ENCODE measurements around the gene GPR62.
"Not testable (repeated sequence)": the region's sequence is repeated elsewhere in the genome, so short reads cannot be mapped to it uniquely, and the experiment has no call there.

GPR62 gene, protein sequence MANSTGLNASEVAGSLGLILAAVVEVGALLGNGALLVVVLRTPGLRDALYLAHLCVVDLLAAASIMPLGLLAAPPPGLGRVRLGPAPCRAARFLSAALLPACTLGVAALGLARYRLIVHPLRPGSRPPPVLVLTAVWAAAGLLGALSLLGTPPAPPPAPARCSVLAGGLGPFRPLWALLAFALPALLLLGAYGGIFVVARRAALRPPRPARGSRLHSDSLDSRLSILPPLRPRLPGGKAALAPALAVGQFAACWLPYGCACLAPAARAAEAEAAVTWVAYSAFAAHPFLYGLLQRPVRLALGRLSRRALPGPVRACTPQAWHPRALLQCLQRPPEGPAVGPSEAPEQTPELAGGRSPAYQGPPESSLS

DNA sequence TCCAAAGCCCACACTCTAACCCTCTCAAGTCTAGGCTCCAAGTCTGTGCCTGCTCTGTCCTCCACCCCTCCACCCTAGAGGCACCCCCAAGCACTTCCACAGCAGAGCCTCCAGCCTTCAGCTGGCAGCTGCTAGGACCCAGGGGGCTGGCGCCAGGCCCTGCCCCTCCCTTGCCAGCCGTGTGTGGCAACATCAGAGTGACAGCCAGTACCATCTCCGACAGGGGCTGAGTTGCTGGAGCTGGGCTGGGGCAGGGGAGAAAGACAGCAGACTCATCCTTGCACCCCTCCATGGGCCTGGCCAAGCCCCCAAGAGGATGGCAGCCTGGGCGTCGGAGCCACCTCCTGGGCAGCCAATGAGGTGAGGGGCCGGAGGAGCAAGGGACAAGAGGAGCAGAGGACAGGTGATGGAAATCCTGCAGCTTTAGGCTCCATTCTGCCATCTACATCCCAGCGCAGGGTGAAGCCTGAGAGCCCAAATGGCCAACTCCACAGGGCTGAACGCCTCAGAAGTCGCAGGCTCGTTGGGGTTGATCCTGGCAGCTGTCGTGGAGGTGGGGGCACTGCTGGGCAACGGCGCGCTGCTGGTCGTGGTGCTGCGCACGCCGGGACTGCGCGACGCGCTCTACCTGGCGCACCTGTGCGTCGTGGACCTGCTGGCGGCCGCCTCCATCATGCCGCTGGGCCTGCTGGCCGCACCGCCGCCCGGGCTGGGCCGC, at the start of gene GPR62:
Gene GPR62 (plus strand): TSS at position 207 of the 718 bp plus-strand sequence. CDS start 272 bp downstream, at position 479.
- DNase-seq = no peak

DNA sequence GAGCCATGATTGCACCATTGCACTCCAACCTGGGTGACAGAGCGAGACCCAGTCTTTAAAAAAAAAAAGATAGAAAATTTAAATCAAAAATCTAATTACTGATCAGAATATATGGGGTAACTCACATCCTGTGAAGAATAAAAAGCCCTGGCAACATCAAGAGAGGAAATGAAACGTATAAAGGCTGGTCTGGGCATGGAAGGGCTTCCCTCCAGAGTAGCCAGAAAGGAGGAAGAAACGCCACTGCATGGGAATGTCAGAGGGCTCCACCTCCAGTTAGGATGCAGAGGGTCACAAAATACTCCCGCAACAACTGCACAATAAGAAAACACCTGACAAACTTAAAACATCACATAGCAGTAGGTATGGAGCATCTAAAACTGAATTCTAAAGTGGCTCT, 47.2 kb upstream of the GPR62 start:
- no peak for DNase-seq

DNA sequence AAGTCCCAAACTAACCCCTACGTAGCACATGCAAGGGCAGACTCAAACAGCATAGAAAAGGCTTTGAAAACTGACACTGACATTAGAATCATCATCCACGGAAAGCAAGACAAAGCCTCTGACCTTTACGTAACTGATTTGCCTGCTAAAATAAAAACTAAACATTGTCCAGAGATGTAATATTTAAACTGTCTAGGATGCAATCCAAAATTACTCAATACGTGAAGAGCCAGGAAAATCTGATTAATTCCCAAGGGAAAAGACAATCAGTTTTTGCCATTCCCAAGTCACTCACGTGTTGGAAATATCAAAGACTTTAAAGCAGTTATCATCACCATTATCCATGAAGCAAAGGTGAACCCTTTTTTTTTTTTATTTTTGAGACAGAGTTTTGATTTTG, 38.8 kb upstream of the GPR62 start:
- no peak for DNase-seq

DNA sequence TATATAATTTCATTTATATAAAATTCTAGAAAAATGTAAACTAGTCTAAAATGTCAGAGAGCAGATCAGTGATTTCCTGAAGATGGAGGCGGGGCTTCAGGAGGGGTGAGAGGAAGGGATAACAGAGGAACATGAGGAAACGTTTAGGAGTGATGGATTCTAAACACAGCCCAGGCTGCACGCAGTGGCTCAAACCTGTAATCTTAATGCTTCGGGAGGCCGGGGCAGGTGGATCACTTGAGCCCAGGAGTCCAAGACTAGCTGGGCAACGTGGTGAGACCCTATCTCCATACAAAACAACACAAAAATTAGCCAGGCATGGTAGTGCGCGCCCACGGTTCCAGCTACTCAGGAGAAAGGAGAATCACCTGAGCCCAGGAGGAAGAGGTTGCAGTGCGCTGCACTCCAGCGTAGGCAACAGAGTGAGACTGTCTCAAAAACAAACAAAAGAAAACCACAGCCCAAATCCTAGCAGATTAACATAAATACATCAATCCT, 34.1 kb upstream of the GPR62 start:
- DNase-seq = no peak

DNA sequence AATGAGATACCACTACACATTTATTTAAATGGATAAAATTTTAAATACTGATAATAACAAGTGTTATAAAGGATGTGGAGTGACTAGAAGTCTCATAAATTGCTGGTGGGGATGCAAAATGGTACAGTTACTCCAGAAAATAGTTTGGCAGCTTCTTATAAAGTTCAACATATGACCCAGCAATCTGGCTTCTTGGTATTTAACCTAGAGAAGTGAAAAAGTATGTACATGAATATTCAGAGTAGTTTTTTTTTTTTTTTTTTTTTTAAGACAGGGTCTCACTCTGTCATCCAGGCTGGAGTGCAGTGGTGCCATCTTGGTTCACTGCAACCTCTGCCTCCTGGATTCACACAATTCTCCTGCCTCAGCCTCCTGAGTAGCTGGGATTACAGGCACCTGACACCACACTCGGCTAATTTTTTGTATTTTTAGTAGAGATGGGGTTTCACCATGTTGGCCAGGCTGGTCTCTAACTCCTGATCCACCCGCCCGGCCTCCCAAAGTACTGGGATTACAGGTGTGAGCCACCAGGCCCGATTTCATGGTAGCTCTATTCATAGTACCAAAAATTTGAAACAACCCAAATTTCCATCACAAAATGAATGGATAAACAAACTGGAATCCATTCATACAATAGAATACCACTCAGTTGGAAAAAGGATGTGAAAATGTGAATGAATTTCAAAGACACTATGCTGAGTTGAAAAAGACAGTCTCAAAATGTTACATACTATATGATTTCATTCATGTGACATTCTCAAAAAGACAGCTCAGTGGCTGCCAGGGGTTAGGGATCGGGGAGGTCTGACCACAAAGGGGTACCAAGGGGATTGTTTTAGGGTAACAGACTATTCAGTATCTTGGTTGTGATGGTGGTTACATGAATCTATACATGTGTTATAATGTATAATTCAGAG, 27.9 kb upstream of the GPR62 start:
- no peak for DNase-seq

DNA sequence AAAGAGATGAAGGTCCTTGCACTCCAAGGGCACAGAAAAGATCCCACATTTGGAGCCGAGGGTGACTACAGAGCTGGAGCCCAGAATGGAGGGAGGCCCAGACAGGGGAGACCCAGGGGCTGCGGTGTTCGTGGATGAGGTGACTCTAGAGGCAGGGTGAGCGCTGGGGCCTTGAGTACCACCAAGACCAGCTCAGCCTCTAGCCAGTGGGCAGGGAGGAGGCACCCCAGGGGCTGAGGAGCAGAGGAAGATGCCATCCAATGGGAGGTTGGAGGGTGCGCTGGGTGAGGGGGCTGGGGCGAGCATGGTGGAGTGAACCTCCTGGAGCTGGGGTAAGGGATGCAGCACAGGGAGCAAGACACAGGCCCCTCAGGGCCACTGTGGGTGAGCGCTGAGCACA, 26.7 kb upstream of the GPR62 start:
- no peak for DNase-seq

DNA sequence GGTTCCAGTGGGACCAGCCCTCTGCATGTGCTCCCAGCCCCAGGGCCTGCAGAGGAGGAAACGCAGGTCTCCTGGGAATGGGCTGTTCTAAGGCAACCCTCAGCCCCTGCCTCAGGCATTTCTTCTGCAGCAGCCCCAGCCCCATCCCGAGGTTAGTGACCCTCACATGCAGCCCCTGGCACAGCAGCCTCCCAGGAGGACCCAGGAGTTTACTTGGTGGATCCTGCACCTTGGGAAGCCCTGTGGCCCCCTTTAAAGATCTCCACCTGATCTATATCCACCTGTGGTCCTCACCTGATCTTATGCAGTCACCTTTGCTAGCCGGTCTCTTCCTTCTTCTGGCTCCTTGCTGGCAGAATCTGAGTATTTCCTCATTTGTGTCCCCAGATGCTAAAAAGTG, 26.2 kb upstream of the GPR62 start:
- DNase-seq = not testable (repeated sequence)

DNA sequence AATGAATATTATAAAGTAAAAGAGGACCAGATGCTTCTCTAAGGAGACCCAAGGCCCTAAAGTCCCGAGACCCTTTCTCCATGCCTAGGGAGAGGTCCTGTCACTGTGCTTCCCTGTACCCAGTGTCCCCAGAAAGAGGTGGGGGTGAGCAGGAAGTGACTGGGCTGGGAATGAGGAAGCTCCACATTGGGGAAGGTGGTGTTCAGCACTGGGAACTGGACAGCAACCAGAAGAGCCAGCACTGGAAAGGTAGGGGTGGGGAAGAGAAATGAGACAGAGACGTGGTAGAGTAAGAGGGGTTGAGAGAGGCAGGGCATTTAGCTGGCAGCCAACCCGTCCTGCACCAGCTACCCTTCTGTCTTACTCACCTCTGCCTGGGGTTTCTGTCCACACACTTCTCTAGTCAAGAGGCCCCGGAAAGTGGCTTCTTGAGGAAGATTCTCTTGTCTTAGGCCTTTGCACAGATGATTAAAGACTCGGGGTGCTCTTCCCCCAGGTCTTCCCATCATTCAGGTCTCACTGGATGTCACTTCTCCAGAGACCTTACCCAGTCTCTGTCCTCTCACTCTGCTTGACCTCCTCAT, 25.7 kb upstream of the GPR62 start:
- DNase-seq = no peak

DNA sequence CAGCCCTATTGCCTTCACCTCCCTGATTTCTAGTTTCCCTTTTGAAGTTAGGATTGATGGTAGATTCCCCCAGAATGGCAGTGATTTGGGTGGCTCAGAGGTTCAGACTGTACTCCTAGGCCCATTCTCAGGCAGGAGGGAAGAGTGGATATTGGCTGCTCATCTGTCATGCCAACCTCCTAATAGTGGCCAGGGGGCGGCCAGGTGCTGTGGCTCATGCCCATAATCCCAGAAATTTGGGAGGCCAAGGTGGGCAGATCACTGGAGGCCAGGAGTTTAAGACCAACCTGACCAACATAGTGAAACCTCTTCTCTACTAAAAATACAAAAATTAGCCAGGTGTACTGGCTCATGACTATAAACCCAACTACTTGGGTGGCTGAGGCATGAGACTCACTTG, 24.7 kb upstream of the GPR62 start:
- no peak for DNase-seq

DNA sequence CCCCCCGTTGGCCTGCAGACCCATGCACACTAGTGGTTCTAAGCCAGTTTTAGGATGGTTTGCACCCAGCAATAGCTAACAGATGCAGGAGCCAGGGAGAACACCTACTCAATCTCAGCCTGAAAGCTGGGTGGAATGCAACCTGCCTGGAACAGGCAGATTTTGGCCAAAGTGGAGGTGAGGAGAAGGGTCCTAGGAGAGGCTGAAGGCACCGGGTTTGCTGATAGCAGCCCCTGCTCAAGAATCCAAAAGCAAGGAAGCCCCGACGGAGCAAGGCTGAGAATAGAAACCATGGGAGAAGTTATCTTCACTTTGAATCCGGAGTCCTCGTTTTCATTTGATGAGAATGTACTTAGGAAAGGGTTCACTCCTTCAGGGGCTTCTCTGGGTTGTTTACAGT, 23.4 kb upstream of the GPR62 start:
- DNase-seq = no peak

DNA sequence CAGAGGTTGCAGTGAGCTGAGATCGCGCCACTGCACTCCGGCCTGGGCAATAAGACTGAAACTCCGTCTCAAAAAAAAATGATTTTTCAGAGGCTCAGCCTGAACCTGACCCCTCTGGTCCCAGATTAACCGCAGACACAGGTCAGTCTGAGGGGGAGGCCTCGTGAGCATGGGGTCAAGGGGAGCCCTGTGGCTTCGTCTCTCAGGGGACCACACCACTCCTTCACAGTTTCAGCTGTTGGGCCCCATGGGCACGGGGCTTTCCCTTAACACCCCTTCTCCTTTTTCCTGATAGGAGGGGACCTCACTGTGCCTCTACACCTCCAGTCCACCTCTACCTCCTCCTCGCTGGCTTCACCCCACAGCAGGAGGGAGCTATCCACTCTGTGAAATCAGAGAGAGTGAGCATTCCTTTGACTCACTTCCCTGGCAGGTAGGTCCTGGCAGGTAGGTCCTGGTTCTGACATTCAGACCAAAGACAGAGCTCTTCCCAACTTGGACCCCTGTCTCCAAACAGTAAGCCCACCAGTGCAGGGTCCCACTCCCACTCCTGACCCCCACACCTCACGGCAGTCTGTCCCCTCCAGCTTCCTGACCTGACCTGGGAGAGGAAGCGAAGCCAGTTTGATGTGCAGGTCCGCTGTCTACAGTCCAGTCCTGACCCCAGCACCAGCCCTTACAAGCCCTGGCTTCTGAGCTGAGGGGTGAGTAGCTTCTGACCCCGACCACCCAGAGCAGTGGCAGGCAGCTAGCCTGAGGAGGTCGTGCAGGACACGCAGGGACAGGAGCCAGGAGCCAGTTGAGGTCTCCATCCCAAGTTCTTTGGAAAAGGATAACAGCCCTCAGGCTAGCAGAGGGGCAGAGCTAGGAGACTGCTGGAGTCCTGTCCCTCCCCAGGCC, 22.5 kb upstream of the GPR62 start:
- no peak for DNase-seq

DNA sequence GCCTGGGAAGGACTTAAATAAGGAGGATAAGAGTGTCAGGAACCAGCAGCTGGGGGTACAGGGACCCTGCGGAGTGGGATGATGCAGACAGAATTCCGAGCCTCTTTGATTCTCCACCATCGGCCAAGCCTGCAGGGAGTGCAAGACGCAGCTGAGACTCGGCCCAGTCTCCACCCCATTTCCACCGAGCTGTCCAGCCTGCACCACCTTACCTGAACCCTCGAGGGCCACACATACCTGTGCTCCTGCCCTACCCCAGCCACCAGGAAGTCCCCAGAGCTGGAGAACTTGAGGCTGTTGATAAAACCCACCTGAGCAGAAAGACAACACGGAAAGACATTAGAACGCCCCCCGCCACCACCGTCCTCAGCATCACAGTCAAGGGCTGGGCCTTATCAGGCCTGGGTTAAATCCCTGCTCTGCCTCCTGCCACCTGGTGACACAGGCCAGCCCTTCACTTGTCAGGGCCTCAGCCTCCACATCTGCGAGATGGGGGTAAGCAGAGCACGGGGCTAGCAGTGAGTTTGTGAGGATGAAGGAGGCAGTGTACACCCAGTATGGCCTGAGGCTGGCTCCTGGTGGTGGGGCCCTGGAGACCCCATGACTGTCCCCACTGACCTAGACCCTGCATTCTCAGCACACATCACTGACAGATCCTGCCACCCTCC, 21.6 kb upstream of the GPR62 start:
- DNase-seq = no peak

DNA sequence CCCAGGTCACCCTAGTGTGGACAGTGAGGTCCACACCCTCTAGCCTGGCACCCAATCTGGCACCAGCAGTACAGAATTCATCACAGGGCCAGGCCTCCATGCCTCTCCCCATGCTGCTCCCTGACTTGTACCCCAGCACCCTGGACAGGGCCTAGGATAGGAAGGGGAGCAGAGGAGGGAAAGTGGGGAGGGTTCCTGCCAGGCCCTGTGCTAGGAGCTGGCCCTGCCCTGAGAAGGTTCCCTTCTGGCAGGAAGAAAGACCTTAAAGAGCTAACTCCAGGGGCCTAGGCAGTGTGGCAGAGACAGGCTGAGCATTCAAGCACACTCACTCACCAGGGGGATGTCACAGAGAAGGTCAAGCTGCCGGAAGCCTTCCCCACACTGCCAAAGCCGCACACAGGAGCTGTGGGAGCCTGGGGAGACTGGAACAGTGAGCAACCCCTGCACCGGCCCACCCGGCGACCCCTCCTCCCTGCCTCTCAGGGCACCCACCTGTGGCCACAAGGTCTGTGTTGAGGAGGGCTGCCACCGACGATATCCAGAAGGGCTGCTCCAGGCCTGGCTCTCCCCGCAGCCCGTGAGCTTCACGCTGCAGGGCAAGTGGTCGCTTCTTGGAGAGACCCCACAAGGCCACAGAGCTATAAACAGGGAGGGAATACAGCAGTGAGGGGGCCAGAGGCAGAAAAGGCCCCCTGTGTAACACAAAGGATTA, 20.9 kb upstream of the GPR62 start:
- DNase-seq = no peak

DNA sequence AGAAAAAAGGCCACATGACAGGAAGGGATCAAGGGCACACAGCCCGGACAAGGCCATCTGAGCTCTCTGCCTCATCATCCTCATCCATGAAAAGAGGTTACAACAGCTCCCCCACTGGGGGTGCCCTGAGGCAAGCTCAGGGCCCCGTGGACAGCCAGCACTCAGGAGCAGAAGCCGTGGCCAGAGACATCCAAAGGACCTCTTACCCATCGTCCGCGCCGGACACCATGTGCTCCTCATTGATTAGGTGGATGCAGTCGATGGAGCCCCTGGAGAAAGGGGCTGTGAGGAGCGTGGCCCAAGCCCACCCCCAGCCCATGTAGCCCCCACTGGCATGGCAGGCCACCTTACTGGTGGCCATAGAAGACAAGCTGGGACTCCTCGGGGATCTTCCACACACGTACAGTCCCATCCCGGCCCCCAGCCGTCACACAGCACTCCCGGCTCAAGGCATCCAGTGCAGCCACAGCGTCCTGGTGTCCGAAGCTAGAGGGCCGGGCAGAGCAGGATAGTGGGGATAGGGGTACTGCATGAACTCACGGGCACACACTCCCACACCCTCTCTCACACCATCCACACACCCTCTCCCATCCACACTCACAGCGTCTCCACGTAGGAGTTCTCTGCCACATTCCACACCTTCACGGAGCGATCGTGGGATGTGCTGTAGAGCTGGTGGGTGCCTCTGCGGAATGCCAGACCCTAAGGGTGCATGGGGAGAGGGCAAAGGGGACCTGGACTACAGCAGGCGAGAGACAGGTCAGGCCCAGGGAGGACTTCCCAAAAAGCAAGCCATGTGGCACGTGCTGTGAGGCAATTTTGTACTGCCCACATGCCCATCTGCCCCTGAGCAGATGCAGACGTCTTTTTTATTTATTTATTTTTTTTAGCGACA, 19.9 kb upstream of the GPR62 start:
- DNase-seq = no peak

DNA sequence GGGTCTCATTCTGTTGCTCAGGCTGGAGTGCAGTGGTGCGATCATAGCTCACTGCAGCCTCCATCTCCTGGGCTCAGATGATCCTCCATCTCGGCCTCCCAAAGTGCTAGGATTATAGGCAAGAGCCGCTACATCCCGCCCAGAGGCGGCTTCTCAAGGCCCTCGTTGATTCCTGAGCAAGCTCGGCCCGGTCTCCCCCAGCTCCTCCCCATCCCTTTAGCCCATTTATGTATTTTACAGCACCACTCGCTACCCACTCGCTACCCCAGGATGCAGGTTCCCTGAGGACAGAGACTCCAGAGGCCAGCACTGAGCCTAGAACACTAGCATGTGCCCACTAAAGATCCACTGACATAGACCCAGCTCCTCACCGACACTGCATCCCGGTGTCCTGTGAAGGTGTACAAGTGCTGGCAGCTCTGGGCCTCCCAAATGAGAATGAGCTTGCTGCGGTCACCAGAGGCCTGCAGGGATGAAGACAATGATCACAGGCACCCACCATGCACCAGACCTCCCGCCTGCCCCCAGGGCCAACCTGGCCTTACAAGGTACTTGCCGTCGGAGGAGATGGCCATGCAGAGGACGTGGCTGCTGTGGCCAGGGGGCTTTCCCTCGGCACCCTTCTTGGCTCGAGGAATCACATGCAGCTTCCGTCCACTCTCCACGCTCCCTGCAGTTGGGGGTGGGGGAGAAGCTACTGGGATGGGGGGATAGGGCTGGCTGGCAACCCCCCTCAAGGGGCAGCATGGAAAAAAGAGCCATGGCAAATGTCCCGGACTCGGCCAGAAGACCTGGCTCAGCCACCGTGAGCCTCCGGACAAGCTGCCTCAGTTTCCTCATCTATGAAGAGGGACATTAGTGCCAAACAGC, 19.1 kb upstream of the GPR62 start:
- no peak for DNase-seq

DNA sequence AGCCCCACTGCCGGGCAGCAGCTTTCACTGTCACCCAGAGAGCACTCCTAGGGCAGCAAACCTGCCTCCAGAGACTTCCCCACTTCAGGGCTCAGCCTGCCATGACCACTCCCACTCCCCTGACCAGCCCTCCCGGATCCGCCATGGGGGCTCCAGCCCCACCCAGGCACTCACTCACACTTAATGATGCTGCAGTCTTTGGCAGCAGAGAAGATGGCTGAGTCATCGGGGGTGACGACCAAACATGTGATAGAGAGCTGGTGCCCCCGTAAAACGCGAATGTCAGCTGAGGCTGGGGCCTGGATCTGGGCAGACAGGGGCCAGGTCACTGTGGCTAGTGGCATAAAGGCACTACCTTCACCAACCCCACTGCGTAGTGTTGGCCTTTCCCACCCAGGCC, 18.2 kb upstream of the GPR62 start:
- no peak for DNase-seq

DNA sequence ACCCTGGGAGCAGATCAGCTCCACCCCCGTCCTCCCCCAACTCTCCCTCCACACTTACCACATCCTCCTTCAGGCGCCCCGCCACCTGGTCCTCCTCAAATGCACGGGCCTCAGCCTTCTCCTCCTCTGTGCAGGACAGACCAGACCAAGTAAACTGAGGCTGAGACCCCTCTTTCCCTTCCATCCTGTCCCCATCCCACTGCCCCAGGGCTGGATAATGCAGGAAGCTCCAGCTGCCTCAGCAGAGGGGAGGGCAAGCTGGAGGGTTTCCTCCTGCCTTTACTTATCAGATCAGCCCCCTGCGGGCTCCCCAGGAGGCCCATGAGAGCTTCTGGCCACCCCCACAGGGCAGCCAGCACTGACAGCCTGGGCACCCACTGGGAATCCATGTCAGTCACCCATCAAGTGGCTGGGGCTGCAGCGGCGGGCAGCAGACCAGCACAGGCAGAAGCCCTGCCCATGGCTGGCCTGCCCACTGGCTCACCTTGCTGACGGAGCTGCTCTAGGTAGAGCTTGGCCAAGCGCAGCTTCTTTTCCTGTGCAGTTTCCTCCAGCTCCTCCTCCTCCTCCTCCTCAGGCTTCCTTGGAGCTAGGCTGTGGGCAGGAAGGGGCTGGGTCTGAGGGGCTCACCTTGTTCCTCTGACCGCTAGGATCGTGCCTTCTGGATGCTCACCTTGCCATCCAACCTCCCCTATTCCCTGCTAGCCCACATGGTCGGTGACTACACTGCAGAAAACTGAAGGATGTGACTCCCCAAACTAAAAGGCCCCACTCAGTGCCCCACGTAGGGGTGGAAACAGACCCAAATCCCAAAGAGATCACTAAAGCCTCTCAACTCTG, 17.4 kb upstream of the GPR62 start:
- no peak for DNase-seq
